Head of caudate nucleus (tissue), 42 donors: ENCODE data around the gene IL24.

Experiments used
- DNase-seq, 42 donors: peaks; one replicate each; pipeline versions ENCODE4 v3.0.0 to v3.0.0-alpha.2; 2020 to 2021; ENCODE audit warnings: mixed read lengths in 7 of 42
- intact Hi-C: fragments of 100-400 bp; cut with DNase I; formaldehyde crosslinking; loops from one replicate; pipeline ENCODE4 v1.15.0; 2022

Gene IL24

GRCh38 chr1:206875752-206876377, 21.4 kb upstream of the IL24 start:
- no peak for DNase-seq

GRCh38 chr1:206878456-206878855, 18.8 kb upstream of the IL24 start:
- DNase-seq, result no peak
- intact Hi-C loops, result no loop called here

More at GRCh38 chr1:206875752-206876377, 21.4 kb upstream of the IL24 start:
- intact Hi-C loops, result no loop called here

- no peak for DNase-seq
- intact Hi-C loops, result no loop called here
These were observed 16.9 kb upstream of the IL24 start for GRCh38 chr1:206880314-206880713.

- intact Hi-C loops, result no loop called here
- no peak for DNase-seq
These were observed 14.7 kb upstream of the IL24 start for GRCh38 chr1:206882555-206882954.

- DNase-seq, result no peak
- intact Hi-C loops, result no loop called here
These were observed 14.1 kb upstream of the IL24 start for GRCh38 chr1:206883160-206883559.

- DNase-seq, result no peak
- intact Hi-C loops, result no loop called here
These were observed 13.4 kb upstream of the IL24 start for GRCh38 chr1:206883876-206884275.

- DNase-seq, result no peak
- intact Hi-C loops, result no loop called here
These were observed 11.7 kb upstream of the IL24 start for GRCh38 chr1:206885341-206886060.

- DNase-seq, result no peak
- intact Hi-C loops, result no loop called here
These were observed 10.4 kb upstream of the IL24 start for GRCh38 chr1:206886831-206887230.

- intact Hi-C loops, result no loop called here
- DNase-seq, result no peak
These were observed 9.5 kb upstream of the IL24 start for GRCh38 chr1:206887701-206888100.

GRCh38 chr1:206890125-206891060, 6.8 kb upstream of the IL24 start:
- intact Hi-C loops, result no loop called here
- no peak for DNase-seq

GRCh38 chr1:206891412-206891811, 5.8 kb upstream of the IL24 start:
- intact Hi-C loops, result no loop called here
- DNase-seq, result no peak

GRCh38 chr1:206892351-206892984, 4.8 kb upstream of the IL24 start:
- intact Hi-C loops, result no loop called here
- DNase-seq, result peak in 1 of 42 donors; percentile 8

GRCh38 chr1:206893380-206893779, 3.9 kb upstream of the IL24 start:
- intact Hi-C loops, result no loop called here
- peak in 1 of 42 donors; percentile 17 for DNase-seq

GRCh38 chr1:206895325-206895724, 1.9 kb upstream of the IL24 start:
- DNase-seq, result peak in 2 of 42 donors; percentile 3 to 23
- intact Hi-C loops, result no loop called here

- intact Hi-C loops, result no loop called here
- DNase-seq, result peak in 2 of 42 donors; percentile 12 to 22
These were observed 1.4 kb upstream of the IL24 start for GRCh38 chr1:206895837-206896242.

- intact Hi-C loops, result no loop called here
These were observed 982 bp upstream of the IL24 start for GRCh38 chr1:206896261-206896660.

GRCh38 chr1:206898089-206898914, 1.1 kb downstream of the IL24 start:
- DNase-seq, result peak in 2 of 42 donors; percentile 27 to 32
- intact Hi-C loops, result no loop called here

More at GRCh38 chr1:206896261-206896660, 982 bp upstream of the IL24 start:
- peak in 1 of 42 donors; percentile 14 for DNase-seq

GRCh38 chr1:206898915-206899431, 1.7 kb downstream of the IL24 start:
- intact Hi-C loops, result no loop called here
- DNase-seq, result peak in 2 of 42 donors; percentile 9 to 32
